Dedifferentiated amniotic fluid mesenchymal stem cell (primary cell): ENCODE results near the gene ZNHIT2.
A peak's percentile ranks its signal among the peaks of the same experiment; 100 is the strongest.

Experiments
- DNase-seq: peaks from one replicate; pipeline ENCODE4 v3.0.0-alpha.2; 2016; ENCODE audit errors: extremely low spot score

ZNHIT2 gene

GRCh38 chr11:65134240-65134951, 16.9 kb upstream of the ZNHIT2 start, which contains the start of gene SYVN1:
Gene SYVN1 (minus strand): TSS chr11:65134519. CDS start chr11:65133601, 918 bp downstream.
- peak; percentile 77 for DNase-seq

GRCh38 chr11:65133724-65134123, 16.2 kb upstream of the ZNHIT2 start:
- no peak for DNase-seq

- no peak for DNase-seq
These were observed 15.6 kb upstream of the ZNHIT2 start for GRCh38 chr11:65132988-65133700.

GRCh38 chr11:65132238-65132987, 14.9 kb upstream of the ZNHIT2 start:
- DNase-seq = no peak

- no peak for DNase-seq
These were observed 14.4 kb upstream of the ZNHIT2 start for GRCh38 chr11:65131895-65132237.

GRCh38 chr11:65131417-65131776, 13.9 kb upstream of the ZNHIT2 start:
- DNase-seq = no peak

- DNase-seq = no peak
These were observed 13.3 kb upstream of the ZNHIT2 start for GRCh38 chr11:65130631-65131416.

GRCh38 chr11:65129649-65130441, 12.3 kb upstream of the ZNHIT2 start:
- DNase-seq = no peak

- DNase-seq = no peak
These were observed 11.0 kb upstream of the ZNHIT2 start for GRCh38 chr11:65128182-65129145.

GRCh38 chr11:65127473-65128181, 10.1 kb upstream of the ZNHIT2 start:
- DNase-seq = no peak

- DNase-seq = no peak
These were observed 9.2 kb upstream of the ZNHIT2 start for GRCh38 chr11:65126624-65127274.

GRCh38 chr11:65125197-65126056, 7.9 kb upstream of the ZNHIT2 start:
- DNase-seq = no peak

GRCh38 chr11:65124480-65125196, 7.1 kb upstream of the ZNHIT2 start:
- no peak for DNase-seq

GRCh38 chr11:65121865-65122696, 4.6 kb upstream of the ZNHIT2 start, which contains the start of the genes FAU and MRPL49:
Gene FAU (minus strand): TSS chr11:65122134. CDS start chr11:65121813, 321 bp downstream.
Gene MRPL49 (plus strand): TSS chr11:65122321. CDS start chr11:65122347, 26 bp downstream.
- DNase-seq = peak; percentile 94

- DNase-seq = no peak
These were observed 4.0 kb upstream of the ZNHIT2 start for GRCh38 chr11:65121447-65121864.

GRCh38 chr11:65120831-65121230, 3.3 kb upstream of the ZNHIT2 start:
- no peak for DNase-seq
